HepG2 (cell line): Measurements from ENCODE around the gene PSEN2. TPM values are rescaled to one million over a fixed set of nuclear protein-coding genes. Genes with fewer than 3 reads are reported as not detected.

Source experiments
- CCAR2 ChIP-seq: fragments of 200-400 bp; formaldehyde crosslinking; optimal IDR thresholded peaks from 2 replicates; pipeline ENCODE3; 2018; ENCODE audit warnings: low read depth, mild to moderate bottlenecking, low read length, moderate library complexity
- GPN1 ChIP-seq: sonication (generic); formaldehyde crosslinking; IDR thresholded peaks from 2 replicates; pipeline ENCODE4 v1.5.1; 2020; ENCODE audit warnings: missing genetic modification reagents, borderline replicate concordance
- IKZF4 ChIP-seq: sonication (generic); formaldehyde crosslinking; IDR thresholded peaks from 2 replicates; pipeline ENCODE4 v1.5.1; 2020; ENCODE audit warnings: borderline replicate concordance, mild to moderate bottlenecking, low read depth, missing genetic modification reagents; ENCODE audit errors: not compliant biosample characterization
- IRX3 ChIP-seq: sonication (generic); formaldehyde crosslinking; IDR thresholded peaks from 2 replicates; pipeline ENCODE4 v1.8.1; 2023; ENCODE audit warnings: mild to moderate bottlenecking, low read depth, missing genetic modification reagents, borderline replicate concordance
- JDP2 ChIP-seq: sonication (generic); formaldehyde crosslinking; IDR thresholded peaks from 2 replicates; pipeline ENCODE4 v1.8.1; 2022; ENCODE audit warnings: missing genetic modification reagents, borderline replicate concordance
- MAZ ChIP-seq, 2 experiments: sonication (generic) in 1 of 2; formaldehyde crosslinking in 1 of 2; IDR thresholded peaks; 2 replicates each; pipeline versions ENCODE4 v1.5.0 to v1.6.1; 2012 to 2020; ENCODE audit warnings: low read depth in 2 of 2, mild to moderate bottlenecking in 2 of 2, borderline replicate concordance in 1 of 2, improper control_type of control experiment in 1 of 2, low read length in 1 of 2, missing genetic modification reagents in 1 of 2, moderate library complexity in 1 of 2
- MYC ChIP-seq: sonication (generic); formaldehyde crosslinking; IDR thresholded peaks from 2 replicates; pipeline ENCODE4 v1.9.0; 2021; ENCODE audit warnings: missing genetic modification reagents, borderline replicate concordance
- NR2F1 ChIP-seq, 2 experiments: fragments of 450-650 bp in 1 of 2; formaldehyde crosslinking in 1 of 2; IDR thresholded peaks; 2 replicates each; pipeline versions ENCODE4 v1.5.0 to v1.6.1; 2016 to 2020; ENCODE audit warnings: mild to moderate bottlenecking in 1 of 2, missing compliant biosample characterization in 1 of 2, missing genetic modification reagents in 1 of 2, moderate library complexity in 1 of 2
- RXRB ChIP-seq: IDR thresholded peaks from 2 replicates; pipeline ENCODE4 v1.6.1; 2016; ENCODE audit warnings: borderline replicate concordance, missing genetic modification reagents, missing compliant biosample characterization
- SP4 ChIP-seq: sonication (generic); formaldehyde crosslinking; IDR thresholded peaks from 2 replicates; pipeline ENCODE4 v1.8.1; 2023; ENCODE audit warnings: mild to moderate bottlenecking, missing genetic modification reagents
- TRIM24 ChIP-seq: sonication (generic); formaldehyde crosslinking; IDR thresholded peaks from 2 replicates; pipeline ENCODE4 v1.8.0; 2022; ENCODE audit warnings: mild to moderate bottlenecking, missing genetic modification reagents
- ZBTB10 ChIP-seq: sonication (generic); formaldehyde crosslinking; IDR thresholded peaks from 2 replicates; pipeline ENCODE4 v1.4.0; 2020; ENCODE audit warnings: missing genetic modification reagents, borderline replicate concordance
- ZBTB49 ChIP-seq: sonication (generic); formaldehyde crosslinking; IDR thresholded peaks from 2 replicates; pipeline ENCODE4 v1.4.0; 2020; ENCODE audit warnings: missing genetic modification reagents, borderline replicate concordance
- ZNF337 ChIP-seq: sonication (generic); formaldehyde crosslinking; IDR thresholded peaks from 2 replicates; pipeline ENCODE4 v1.5.1; 2020; ENCODE audit warnings: missing genetic modification reagents, low read depth, mild to moderate bottlenecking, borderline replicate concordance
- ZNF639 ChIP-seq: conservative IDR thresholded peaks from 2 replicates; pipeline ENCODE4 v1.6.1; 2018; ENCODE audit warnings: missing genetic modification reagents
- ZNF644 ChIP-seq: IDR thresholded peaks from 2 replicates; pipeline ENCODE4 v1.6.1; 2016; ENCODE audit warnings: low read depth
- ZNF704 ChIP-seq: sonication (generic); formaldehyde crosslinking; IDR thresholded peaks from 2 replicates; pipeline ENCODE4 v1.8.1; 2023; ENCODE audit warnings: mild to moderate bottlenecking, inconsistent platforms, moderate library complexity, missing genetic modification reagents, borderline replicate concordance
- ZNF772 ChIP-seq: sonication (generic); formaldehyde crosslinking; IDR thresholded peaks from 2 replicates; pipeline ENCODE4 v1.5.0; 2020; ENCODE audit warnings: mild to moderate bottlenecking, missing genetic modification reagents
- ZUFSP ChIP-seq: sonication (generic); formaldehyde crosslinking; IDR thresholded peaks from 2 replicates; pipeline ENCODE4 v1.9.0; 2021; ENCODE audit warnings: missing genetic modification reagents, mild to moderate bottlenecking, borderline replicate concordance
- polyA plus RNA-seq, 8 experiments: library from polyadenylated mRNA; depleted of rRNA in 3 of 8; stranded (reverse) in 7 of 8; unstranded in 1 of 8; fragments of >200 nt; fragmentation: Illumina TruSeq in 4 of 8; extraction: Trizol in 4 of 8; gene quantifications; 2 replicates each; pipeline versions ENCODE4 v1.2.1 to v1.2.3, GENCODE V29; 2011 to 2016; ENCODE audit warnings: low read depth in 4 of 8, missing spikeins in 1 of 8, mixed read lengths in 1 of 8; ENCODE audit not compliant: insufficient read depth in 1 of 8
- total RNA-seq, 5 experiments: library from RNA; depleted of rRNA; stranded (reverse); fragments of >200 nt; fragmentation: Illumina TruSeq; extraction: Trizol; gene quantifications; 2 replicates each; pipeline ENCODE4 v1.2.3, GENCODE V29; 2016; ENCODE audit warnings: low read depth in 1 of 5

PSEN2 gene
- total and polyA plus RNA-seq, 2 of the 13 experiments (the other 11 are each of a cell fraction or from before 2014, with no cell fraction given): 5.9 to 13.1 TPM

- no peak for TF ChIP-seq ZBTB10 (CRISPR knock-in tag)
- no peak for TF ChIP-seq SP4
- TF ChIP-seq ZUFSP (CRISPR knock-in tag): no peak
- TF ChIP-seq ZBTB49: no peak
- peak; percentile 54; the same call in 1 of the 2 replicates for TF ChIP-seq MYC (CRISPR knock-in tag)
- no peak for TF ChIP-seq ZNF337 (CRISPR knock-in tag)
- TF ChIP-seq NR2F1 (CRISPR knock-in tag; IDR thresholded peaks at IDR 0.05): no peak
- no peak for TF ChIP-seq IKZF4 (CRISPR knock-in tag)
- TF ChIP-seq ZNF704: no peak
- no peak for TF ChIP-seq GPN1 (CRISPR knock-in tag)
- no peak for TF ChIP-seq TRIM24 (CRISPR knock-in tag)
- peak; percentile 91 for TF ChIP-seq ZNF644 (CRISPR knock-in tag)
- no peak for TF ChIP-seq MAZ (IDR thresholded peaks at IDR 0.05; ENCODE audit: borderline replicate concordance, low read depth, low read length)
- TF ChIP-seq MAZ (CRISPR knock-in tag; IDR thresholded peaks at IDR 0.05; ENCODE audit: low read depth): no peak; the same call in 1 of the 2 replicates
- no peak for TF ChIP-seq ZNF772
- TF ChIP-seq RXRB (CRISPR knock-in tag): peak; percentile 83
- no peak for TF ChIP-seq JDP2 (CRISPR knock-in tag)
- TF ChIP-seq IRX3 (CRISPR knock-in tag): no peak
- TF ChIP-seq ZNF639 (CRISPR knock-in tag): no peak
- no peak for TF ChIP-seq CCAR2
These were observed 50.1 kb downstream of the PSEN2 start (continued) for GRCh38 chr1:226920446-226920894.
